OCI-M2 (cell line): ENCODE results near the gene PLEKHM2.

Experiments
- DNase-seq: peaks from one replicate; lab custom pipeline; 2025; ENCODE audit not compliant: unreplicated experiment; lab: John Stamatoyannopoulos, UW

Gene PLEKHM2

DNA sequence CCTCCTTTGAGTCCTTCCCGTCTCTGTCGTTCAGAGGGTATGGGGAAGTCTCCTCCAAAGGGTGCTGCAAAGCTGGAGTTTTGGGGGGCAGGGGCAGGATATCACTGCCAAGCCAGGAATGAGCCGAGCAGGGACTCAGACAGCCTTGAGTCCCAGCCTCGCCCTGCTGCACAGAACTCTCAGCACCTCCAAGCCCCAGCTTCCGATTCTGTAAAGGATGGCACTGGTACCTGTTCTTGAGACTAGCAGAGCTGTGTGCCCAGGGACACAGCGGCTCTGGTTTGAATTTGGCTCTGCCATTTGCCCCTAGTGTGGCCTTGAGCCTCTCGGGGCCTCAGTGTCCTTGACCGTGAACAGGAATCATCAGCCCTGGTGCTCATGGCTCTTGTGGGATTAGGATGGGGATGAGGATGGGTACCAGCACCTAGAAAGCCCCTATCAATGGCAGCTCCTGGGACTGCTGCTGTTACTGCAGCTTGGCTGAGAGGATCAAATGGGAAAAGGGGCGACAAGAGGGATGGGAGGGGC lies 73.0 kb downstream of the PLEKHM2 start:
- no peak for DNase-seq

GRCh38 chr1:15757575-15758342 lies 73.6 kb downstream of the PLEKHM2 start:
- DNase-seq, result no peak

DNA sequence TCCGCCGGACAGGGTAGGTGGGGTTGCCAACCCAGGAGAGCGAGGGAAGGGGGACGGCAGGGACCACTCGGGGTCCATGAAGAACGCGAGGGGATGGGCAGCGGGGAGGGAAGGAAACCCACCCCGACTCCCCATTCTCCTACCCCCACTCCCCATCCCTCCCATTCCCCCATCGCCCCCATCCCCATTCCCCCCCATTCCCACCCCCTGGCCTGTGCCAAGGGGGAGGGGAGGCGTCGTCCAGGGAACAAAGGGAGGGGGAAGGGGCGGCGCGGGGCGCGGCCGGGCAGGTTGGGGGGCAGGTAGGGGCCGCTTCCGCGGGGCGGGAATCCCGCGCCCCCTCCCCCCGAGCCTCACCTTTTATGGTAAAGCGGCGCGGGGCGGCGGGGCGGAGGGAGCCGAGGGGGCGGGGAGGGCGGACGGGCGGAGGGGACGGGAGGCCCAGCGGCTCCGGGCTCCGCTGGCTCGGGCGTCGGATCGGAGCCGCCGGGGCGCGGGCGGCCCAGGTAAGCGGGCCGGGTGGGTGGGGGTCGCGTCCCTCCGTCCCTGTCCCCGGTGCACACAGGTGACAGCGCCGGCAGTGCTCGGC lies 74.3 kb downstream of the PLEKHM2 start, which contains the start of gene FBLIM1:
FBLIM1 (plus strand) TSS at position 453 of the 589 bp plus-strand sequence. CDS start 6,189 bp downstream, outside the sequence.
- DNase-seq, result no peak

- DNase-seq, result no peak
These were observed 75.0 kb downstream of the PLEKHM2 start for GRCh38 chr1:15758953-15759661.

- DNase-seq, result no peak
These were observed 76.5 kb downstream of the PLEKHM2 start for GRCh38 chr1:15760520-15761211.

GRCh38 chr1:15761366-15762128 lies 77.4 kb downstream of the PLEKHM2 start:
- peak; percentile 36 for DNase-seq

GRCh38 chr1:15762546-15762945 lies 78.4 kb downstream of the PLEKHM2 start:
- DNase-seq, result no peak

DNA sequence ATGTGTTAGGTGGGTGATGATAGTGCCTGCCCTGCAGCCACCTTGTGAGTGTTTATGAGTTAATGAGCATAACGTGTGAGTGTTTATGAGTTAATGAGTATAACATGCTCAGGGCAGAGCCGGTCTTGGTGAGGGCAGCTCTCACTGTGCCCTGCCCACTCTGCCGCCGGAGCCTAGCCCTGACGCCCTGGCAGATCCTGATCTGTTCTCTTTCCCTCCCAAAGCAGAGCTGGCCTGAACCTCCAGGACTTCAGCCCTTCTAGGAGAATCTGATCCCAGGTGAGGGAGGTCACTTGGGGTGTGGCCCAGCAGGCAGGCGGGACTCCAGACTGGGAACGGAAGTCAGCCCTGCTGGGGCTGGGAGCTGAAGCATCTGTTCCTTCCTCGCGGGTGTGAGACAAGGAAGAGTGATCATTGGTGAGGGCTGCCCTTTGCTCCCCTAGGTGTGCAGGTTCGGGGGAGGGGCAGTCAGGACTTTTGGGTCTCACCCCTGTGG lies 80.2 kb downstream of the PLEKHM2 start:
- no peak for DNase-seq

- DNase-seq, result no peak
These were observed 80.8 kb downstream of the PLEKHM2 start for GRCh38 chr1:15764890-15765289.

DNA sequence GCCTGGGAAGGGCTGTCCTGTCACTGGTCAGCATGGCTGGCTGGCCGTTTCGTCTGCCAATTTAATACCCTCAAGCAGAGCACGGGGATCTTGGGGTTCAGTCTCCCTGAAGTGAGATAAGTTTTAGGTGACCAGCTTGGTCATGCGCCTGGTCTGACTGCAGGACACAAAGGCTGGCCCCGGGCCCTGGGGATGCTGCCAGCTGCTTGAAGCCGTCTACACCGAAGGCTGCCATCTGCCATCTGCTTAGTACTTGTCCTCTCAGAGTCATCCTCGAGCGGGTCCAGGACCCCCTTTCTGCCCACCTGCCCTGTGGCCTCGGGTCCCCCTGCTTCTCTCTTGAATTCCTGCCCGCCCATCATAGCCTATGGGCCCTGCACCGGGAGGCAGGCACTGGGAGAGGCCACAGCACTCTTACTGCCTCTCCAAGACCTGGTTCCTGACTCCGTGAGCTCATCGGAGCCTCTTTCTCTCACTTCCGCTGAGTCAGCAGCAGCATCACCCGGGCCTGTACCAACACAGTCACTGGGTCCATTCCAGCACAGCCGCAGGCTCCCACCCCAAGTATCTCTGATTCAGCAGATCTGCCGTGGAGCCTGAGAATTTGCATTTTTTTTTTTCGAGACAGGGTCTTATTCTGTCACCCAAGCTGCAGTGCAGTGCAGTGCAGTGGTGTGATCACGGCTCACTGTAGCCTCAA lies 81.5 kb downstream of the PLEKHM2 start:
- DNase-seq, result no peak

- no peak for DNase-seq
These were observed 83.8 kb downstream of the PLEKHM2 start for GRCh38 chr1:15767941-15768340.

DNA sequence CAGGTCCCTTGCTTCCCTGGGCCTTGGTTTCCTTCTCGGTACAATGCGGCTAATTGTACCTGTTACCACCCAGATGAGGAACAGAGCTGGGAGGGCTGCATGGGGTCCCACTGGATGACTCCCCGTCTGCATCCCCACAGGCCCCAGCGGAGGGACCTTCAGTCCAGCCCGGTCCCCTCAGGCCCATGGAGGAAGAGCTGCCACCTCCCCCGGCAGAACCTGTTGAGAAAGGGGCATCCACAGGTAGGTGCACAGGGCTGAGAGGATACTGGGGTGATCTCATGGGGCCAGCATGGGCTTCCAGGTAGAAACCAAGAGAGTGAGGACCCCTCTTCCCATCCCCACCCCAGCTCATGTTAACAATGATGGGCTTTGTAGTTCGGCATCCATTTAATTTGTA lies 84.3 kb downstream of the PLEKHM2 start:
- no peak for DNase-seq

DNA sequence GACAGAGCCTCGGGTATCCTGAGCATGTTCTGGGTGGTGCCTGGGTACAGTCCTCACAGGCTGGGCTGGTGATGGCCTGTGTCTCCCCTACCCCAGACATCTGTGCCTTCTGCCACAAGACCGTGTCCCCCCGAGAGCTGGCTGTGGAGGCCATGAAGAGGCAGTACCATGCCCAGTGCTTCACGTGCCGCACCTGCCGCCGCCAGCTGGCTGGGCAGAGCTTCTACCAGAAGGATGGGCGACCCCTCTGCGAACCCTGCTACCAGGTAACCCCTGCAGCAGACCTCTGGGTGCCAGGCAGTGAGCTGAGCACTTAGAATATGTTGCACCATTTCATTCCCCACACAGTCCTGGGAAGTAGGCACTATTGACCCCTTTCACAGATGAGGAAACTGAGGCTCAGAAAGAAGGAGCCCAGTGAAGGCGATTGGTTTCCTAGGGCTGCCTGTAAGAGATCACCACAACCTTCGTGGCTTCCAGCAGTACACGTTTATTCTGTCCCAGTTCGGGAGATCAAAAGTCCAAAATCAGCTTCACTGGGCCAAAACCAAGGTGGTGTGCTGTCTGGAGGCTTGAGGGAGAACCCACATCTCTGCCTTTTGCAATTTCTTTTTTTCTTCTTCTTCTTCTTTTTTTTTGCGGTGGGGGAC lies 86.3 kb downstream of the PLEKHM2 start:
- DNase-seq, result no peak

DNA sequence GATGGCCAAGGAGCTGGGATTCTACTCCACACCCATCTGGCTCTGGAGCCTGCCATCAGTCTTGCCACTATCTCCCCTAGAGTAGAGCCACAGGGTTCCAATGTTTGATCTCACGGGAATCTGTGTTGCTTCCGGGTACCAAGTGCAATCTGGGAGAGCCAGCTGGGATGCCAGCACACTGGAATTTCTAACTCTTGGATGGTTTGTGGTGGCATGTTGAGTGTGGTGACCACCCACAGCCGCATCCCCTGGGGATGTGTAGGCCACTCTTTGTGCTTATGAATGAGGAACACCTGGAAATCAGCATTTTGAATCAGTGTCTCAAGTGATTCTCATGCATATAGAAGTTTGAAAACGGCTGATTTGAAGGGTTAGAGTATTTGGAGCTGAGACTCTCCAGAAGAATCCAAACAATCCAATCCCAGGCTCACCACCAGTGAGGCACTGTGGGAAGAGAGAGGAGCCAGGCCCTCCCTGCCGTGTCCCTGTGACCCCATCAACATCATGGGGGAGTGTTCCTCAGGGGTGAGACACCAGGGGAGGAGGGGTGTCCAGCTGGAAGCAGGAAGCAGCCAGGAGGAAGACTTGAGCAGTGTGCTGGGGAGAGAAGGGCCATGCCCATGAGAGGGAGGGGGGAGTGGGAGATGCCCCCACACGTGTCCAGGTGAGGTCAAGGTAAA lies 87.9 kb downstream of the PLEKHM2 start:
- no peak for DNase-seq

GRCh38 chr1:15775706-15776105 lies 91.6 kb downstream of the PLEKHM2 start:
- DNase-seq, result no peak

DNA sequence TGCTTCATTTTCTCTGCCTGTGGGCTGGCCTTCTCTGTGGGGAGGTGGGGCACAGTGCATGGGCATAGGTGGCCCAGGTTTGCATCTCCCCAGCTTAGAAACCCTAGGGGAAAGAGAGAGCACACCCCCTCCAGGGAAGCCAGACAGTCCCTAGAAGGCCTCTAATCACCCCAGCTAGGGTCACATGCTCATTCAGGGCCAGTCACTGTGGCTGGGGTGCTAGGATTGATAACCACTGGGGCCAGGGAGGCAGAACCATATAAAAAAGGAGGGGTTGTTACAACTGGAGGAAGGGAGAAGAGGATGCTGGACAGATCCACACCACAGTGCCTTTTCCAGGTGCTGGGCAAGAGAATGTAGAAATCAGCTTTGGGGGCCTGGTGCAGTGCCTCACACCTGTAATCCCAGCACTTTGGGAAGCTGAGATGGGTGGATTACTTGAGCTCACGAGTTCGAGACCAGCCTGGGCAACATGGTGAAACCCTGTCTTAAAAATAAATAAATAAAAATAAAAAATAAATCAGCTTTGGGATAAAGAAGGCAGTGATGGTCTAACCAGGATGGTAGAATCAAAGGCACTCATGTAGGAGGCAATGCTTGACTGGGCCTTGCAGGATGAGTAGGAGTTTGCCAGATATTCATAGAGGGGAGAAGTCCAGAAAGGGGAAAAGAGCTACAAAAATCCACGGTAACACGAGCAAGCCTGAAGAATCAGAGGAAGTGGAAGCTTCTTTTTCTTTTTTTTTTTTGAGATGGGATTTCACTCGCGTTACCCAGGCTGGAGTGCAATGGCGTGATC lies 94.0 kb downstream of the PLEKHM2 start:
- no peak for DNase-seq
